ENCODE measurements around the gene ANXA6.

- TF ChIP-seq CTCF (conservative IDR thresholded peaks at IDR 0.05; ENCODE audit: low read depth, low read length) (no peak), EZH2 (IDR thresholded peaks at IDR 0.05; ENCODE audit: borderline replicate concordance, low read depth, low read length, poor library complexity, severe bottlenecking) (no peak)
Observed at GRCh38 chr5:151052836-151053235, 104.7 kb downstream of the ANXA6 start.

Measured in A673 (cell line).